ENCODE results near the gene ZNF860.

- TF ChIP-seq CTCF (conservative IDR thresholded peaks at IDR 0.05; ENCODE audit: low read depth, low read length) (no peak), POLR2A (IDR thresholded peaks at IDR 0.05; ENCODE audit: low read depth, low read length) (no peak), RCOR1 (IDR thresholded peaks at IDR 0.05; ENCODE audit: insufficient replicate concordance, low read length) (no peak), BHLHE40 (IDR thresholded peaks at IDR 0.05; ENCODE audit: low read depth, low read length) (no peak), SMC3 (IDR thresholded peaks at IDR 0.05; ENCODE audit: low read depth, low read length) (no peak), CEBPB (IDR thresholded peaks at IDR 0.05; ENCODE audit: low read depth, low read length) (no peak), USF2 (IDR thresholded peaks at IDR 0.05; ENCODE audit: low read depth, low read length) (no peak), NFE2L2 (IDR thresholded peaks at IDR 0.05; ENCODE audit: low read depth, low read length) (no peak), RFX5 (IDR thresholded peaks at IDR 0.05; ENCODE audit: low read depth, low read length) (no peak)
These were observed 6.7 kb downstream of the ZNF860 start for GRCh38 chr3:31988271-31988670.

Data from IMR-90 (cell line).